Ovary (tissue), 3 donors: ENCODE results near the gene RPS3.

Experiments
- CTCF ChIP-seq, 3 donors: fragments of 450-650 bp in 2 of 3; fragments of 200-600 bp in 1 of 3; IDR thresholded peaks; one replicate each; pipeline versions ENCODE4 v1.5.1 to v1.8.0; 2016 to 2022; ENCODE audit warnings: antibody characterized with exemption in 3 of 3, mild to moderate bottlenecking in 1 of 3
- EP300 ChIP-seq: sonication (generic); formaldehyde crosslinking; IDR thresholded peaks from one replicate; pipeline ENCODE4 v1.6.1; 2017; ENCODE audit warnings: antibody characterized with exemption
- POLR2A ChIP-seq: fragments of 450-650 bp; IDR thresholded peaks from one replicate; pipeline ENCODE4 v1.6.1; 2017; ENCODE audit warnings: antibody characterized with exemption, mild to moderate bottlenecking, moderate library complexity
- donor health status: DM: no; HTN: no; CAD: no.

DNA sequence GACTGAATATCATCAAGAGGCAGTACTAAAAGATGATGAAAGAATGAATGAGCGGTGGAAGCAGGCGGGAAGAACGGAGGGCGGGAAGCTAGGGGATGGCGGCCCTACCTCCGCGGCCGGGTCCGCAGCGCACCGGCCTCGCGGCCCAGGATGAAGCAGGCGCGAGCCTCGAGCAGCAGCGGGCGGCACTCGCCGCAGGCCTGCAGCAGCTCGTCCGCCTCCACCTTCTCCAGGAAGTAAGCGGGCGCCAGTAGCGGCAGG, 30.3 kb downstream of the RPS3 start:
- TF ChIP-seq EP300, result no peak
- no peak for TF ChIP-seq CTCF (IDR thresholded peaks at IDR 0.05)
- no peak for TF ChIP-seq POLR2A
